Stimulated activated CD4-positive, alpha-beta T cell treated with anti-CD3 and anti-CD28 coated beads, Interleukin-4, amount 100 ng/mL, for 4 hours (primary cell): ENCODE data around the gene CCR1.
"Not testable (repeated sequence)": the region's sequence is repeated elsewhere in the genome, so short reads cannot be mapped to it uniquely, and the experiment has no call there.

Experiments used
- DNase-seq, 2 experiments: peaks; one replicate each; pipeline ENCODE4 v3.0.0-alpha.2; 2020

CCR1 gene

DNA sequence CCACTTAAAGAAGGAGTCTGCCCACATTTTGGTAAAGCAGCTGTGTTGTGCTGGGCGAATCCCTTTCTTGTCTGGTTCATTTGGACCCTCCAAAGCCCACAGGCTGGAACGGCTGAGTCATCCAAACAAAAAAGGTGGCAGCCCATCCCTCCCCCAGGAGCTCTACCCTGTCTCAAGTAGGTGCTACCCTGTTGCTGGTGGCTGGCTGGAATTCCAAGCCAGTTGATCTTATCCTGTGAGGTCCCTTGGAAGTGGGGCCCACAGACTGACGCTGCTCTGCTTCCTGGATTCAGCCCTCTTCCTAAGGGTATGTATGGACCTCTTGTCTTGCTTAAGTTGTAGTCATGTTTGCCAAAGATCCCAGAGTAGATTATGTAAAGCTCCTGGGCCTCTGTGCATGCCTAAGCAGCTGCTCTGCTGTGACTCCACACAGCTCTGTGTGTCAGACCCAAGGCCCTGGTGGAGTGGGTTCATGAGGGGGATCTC is 44.5 kb downstream of the CCR1 start:
- no peak for DNase-seq

DNA sequence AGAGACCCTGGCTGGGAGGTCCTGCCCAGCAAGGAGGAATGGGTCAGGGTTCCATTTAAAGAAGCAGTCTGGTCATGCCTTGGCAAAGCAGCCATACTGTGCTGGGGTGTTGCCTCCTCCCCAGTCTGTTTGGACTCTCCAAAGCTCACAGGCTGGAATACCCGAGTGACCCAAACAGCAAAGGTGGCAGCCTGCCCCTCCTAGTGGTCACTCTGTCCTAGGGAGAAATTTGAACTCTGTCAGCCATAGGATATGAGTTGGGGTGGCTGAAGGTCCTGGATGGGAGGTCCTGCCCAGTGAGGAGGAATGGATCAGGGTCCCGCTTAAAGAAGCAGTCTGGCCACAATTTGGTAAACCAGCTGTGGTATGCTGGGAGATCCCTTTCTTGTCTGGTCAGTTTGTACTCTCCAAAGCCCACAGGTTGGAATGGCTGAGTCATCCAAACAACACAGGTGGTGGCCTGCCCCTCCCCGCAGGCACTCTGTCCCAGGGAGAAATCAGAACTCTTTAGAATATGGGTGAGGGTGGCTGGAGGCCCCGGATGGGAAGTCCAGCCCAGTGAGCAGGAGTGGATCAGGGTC is 45.0 kb downstream of the CCR1 start:
- no peak for DNase-seq

DNA sequence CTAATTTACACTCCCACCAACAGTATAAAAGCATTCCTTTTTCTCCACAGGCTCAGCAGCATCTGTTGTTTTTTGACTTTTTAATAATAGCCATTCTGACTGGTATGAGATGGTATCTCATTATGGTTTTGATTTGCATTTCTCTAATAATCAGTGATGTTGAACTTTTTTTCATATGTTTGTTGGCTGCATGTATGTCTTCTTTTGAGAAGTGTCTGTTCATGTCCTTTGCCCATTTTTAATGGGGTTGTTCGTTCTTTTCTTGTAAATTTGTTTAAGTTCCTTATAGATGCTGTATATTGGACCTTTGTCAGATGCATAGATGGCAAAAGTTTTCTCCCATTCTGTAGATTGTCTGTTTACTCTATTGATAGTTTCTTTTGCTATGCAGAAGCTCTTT is 50.4 kb downstream of the CCR1 start:
- not testable (repeated sequence) for DNase-seq

DNA sequence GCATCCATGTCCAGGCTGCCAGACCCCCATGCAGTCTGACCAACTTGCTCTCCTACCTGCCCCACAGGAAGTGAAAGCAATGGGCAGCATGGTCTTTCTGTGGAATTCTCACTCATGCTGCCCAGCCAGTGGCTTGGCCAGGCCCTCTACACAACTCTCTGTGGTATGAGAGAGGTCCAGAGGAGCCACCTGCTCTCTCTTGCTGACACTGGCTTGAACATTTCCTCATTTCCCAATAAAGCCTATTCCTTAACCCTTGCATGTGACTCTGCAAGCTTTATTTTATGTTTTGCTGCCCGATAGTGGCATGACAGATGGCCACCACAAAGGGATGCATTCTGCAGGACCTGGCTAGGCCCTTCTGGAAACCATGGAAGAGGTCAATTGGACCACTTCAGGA is 53.8 kb downstream of the CCR1 start:
- no peak for DNase-seq
